Measurements from ENCODE around the gene CD6.
"Not testable (repeated sequence)": the region's sequence is repeated elsewhere in the genome, so short reads cannot be mapped to it uniquely, and the experiment has no call there.

Gene CD6

GRCh38 chr11:61058583-61059259, 87.2 kb downstream of the CD6 start:
- peak in 1 of 2 donors; percentile 27 for DNase-seq
- peaks cover 0 to 8% (median 0%) of the 10 kb centered on the region in 4 donors for H3K4me1 ChIP-seq
- H3K9me3 ChIP-seq: no peaks in the 10 kb centered on the region
- H3K36me3 ChIP-seq: no peaks in the 10 kb centered on the region
- intact Hi-C loops (cut with DNase I; ENCODE audit: low total_unique reads): no loop called here
- TF ChIP-seq CTCF (IDR thresholded peaks at IDR 0.05): no peak
- no peak overlapping the region for H3K27ac ChIP-seq
- no peaks in the 10 kb centered on the region for H3K27me3 ChIP-seq
- H3K4me3 ChIP-seq: no peak overlapping the region

- no peak for TF ChIP-seq CTCF (IDR thresholded peaks at IDR 0.05)
- DNase-seq: peak in 1 of 2 donors; percentile 7
- no peaks in the 10 kb centered on the region for H3K36me3 ChIP-seq
Measured at GRCh38 chr11:61059260-61059752, 87.8 kb downstream of the CD6 start.

GRCh38 chr11:61061081-61061826, 89.8 kb downstream of the CD6 start:
- no peaks in the 10 kb centered on the region for H3K9me3 ChIP-seq
- H3K27ac ChIP-seq: no peak overlapping the region
- no peak overlapping the region for H3K4me3 ChIP-seq
- no peaks in the 10 kb centered on the region for H3K36me3 ChIP-seq
- H3K27me3 ChIP-seq: no peaks in the 10 kb centered on the region
- intact Hi-C loops (cut with DNase I; ENCODE audit: low total_unique reads): no loop called here
- no peak for TF ChIP-seq CTCF (IDR thresholded peaks at IDR 0.05)
- H3K4me1 ChIP-seq: peaks cover 0 to 8% (median 0%) of the 10 kb centered on the region in 4 donors
- peak in 1 of 2 donors; percentile 59 for DNase-seq

More at GRCh38 chr11:61059260-61059752, 87.8 kb downstream of the CD6 start:
- Histone ChIP-seq H3K4me3 (no peak overlapping the region), H3K4me1 (peaks cover 0 to 8% (median 0%) of the 10 kb centered on the region in 4 donors), H3K27ac (no peak overlapping the region), H3K9me3 (no peaks in the 10 kb centered on the region), H3K27me3 (no peaks in the 10 kb centered on the region)
- intact Hi-C loops (cut with DNase I; ENCODE audit: low total_unique reads): no loop called here

GRCh38 chr11:61062181-61062930, 90.9 kb downstream of the CD6 start:
- H3K4me3 ChIP-seq: no peak overlapping the region
- TF ChIP-seq CTCF (IDR thresholded peaks at IDR 0.05): no peak

GRCh38 chr11:61065236-61065635, 93.8 kb downstream of the CD6 start:
- H3K4me1 ChIP-seq; intact Hi-C loops (cut with DNase I; ENCODE audit: low total_unique reads); H3K36me3 ChIP-seq; H3K27me3 ChIP-seq; H3K4me3 ChIP-seq; H3K27ac ChIP-seq; DNase-seq; H3K9me3 ChIP-seq: not testable (repeated sequence)

More at GRCh38 chr11:61062181-61062930, 90.9 kb downstream of the CD6 start:
- intact Hi-C loops (cut with DNase I; ENCODE audit: low total_unique reads): no loop called here
- Histone ChIP-seq H3K9me3 (no peaks in the 10 kb centered on the region), H3K27ac (no peak overlapping the region), H3K4me1 (peaks cover 0 to 8% (median 0%) of the 10 kb centered on the region in 4 donors), H3K27me3 (no peaks in the 10 kb centered on the region), H3K36me3 (no peaks in the 10 kb centered on the region)
- peak in 1 of 2 donors; percentile 5 for DNase-seq
